HG03565 (cell line): ENCODE measurements around the gene GNB3.

Experiments
- ATAC-seq: cut with Tn5 transposase; IDR thresholded peaks from one replicate; pipeline ENCODE4 v1.9.1; 2021; ENCODE audit warnings: mild to moderate bottlenecking, moderate library complexity; ENCODE audit not compliant: unreplicated experiment

GNB3 gene

GRCh38 chr12:6840761-6841515, at the start of gene GNB3:
Gene GNB3 (plus strand): TSS chr12:6840925. CDS start chr12:6841288, 363 bp downstream.
- no peak for ATAC-seq

DNA sequence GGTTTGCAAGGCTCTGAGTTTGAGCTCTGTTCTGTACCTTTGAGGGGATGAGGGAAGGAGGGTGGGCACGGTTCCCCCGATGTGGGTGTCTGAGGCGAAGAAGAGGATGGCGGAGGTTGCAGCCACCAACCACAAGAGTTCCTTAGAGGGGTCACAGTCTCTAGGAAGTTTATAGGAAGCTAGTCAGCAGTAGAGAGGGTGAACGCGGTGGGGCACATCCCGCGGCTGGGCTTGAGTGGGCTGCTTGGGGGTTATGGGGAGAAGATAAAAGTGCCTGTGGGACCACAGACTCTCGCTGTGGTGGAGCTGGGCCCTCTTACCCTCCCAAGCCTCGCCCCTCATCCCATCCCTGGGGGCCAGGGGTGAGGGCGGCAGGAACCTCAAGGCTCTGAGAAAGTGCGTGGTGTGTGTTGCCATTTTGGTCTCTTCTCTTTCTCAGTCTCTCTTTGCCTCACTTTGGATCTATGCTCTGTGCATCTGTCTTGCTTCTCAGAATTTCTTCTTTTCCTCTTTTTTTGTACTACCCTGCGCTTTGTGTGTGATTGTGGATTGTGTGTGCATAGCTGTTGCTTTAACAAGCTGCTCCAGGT, 48.7 kb upstream of the GNB3 start:
- ATAC-seq = no peak

DNA sequence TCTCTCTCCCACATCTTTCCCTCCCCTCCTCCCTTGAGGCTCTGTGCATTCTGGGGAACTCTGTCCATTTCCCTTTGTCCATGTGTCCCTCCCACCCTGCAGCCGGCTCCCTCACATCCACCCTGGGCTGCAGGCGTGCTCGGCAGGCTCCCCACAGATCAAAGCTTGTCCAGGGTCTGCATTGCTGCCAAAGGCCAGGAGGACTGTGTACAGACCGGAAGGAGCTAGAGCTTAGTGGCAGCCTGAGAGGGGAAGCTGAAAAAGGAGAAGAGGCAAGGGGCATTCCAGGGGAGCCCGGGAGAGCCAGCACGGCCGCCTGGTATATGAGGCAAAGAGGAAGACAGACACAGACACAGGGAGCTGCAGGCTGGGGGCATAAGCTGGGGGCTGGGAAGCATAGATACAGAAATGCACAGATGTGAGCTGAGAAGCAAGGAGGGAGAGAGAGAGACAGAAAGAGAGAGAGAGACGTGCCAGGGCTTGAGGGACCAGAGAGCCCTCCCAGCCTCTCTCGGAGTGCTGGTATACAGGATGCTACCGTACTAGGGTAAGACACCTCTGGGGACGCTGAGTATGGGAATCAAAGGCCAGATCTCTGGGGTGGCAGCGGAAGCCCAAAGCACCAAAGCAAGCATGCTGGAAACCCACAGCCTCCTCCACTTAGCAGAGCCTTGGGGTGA, 48.1 kb upstream of the GNB3 start:
- ATAC-seq = no peak

GRCh38 chr12:6795088-6795487, 45.6 kb upstream of the GNB3 start:
- no peak for ATAC-seq

GRCh38 chr12:6796576-6796975, 44.1 kb upstream of the GNB3 start:
- ATAC-seq = no peak

DNA sequence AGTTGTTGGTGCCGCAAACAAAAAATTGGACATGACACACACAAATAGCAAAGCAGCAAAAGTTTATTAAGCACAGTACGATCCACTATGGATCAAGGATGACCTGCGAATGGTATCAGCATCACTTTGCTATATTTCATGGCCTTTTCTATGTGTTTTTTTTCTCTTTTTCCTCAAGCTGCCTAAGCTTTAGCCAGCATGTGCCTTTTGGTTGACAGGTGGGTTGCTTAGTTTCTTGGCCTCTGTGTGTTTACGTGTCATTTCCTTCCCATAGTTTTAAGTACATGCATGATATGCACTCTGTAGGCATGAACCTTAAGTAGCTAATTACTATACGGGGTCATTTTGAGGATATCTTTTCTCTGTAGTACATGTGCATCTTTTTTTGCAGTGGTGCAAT, 41.6 kb upstream of the GNB3 start:
- ATAC-seq = no peak

DNA sequence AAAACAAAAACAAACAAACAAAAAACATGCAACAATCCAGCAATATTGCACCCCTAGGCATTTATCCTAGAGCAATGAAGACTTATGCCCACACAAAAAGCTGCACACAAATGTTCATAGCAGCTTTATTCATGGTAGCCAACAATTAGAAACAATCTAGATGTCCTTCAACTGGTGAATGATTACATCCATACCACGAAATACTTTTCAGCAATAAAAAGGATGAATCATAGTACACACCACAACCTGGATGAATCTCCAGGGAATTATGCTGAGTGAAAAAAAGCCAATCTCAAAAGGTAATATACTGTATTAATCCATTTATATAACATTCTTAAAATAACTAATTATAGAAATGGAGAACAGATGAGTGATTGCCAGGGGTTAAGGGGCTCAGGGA, 33.6 kb upstream of the GNB3 start:
- ATAC-seq = no peak

DNA sequence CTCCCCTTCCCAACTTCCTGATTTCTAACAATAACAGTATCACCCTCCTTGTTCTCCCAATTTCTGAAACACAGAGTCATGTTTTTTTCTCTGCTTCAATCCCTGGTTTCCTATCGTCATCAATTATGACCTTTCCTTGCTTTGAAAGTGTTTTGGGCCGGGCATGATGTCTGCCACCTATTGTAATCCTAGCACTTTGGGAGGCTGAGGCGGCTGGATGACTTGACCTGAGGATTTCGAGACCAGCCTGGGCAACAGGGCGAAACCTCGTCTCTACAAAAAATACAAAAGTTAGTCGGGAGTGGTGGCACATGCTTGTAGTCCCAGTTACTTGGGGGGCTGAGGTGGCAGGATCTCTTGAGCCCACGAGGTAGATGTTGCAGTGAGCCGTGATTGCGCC, 31.7 kb upstream of the GNB3 start:
- ATAC-seq = no peak

- no peak for ATAC-seq
Observed at GRCh38 chr12:6810758-6811157, 30.0 kb upstream of the GNB3 start.

GRCh38 chr12:6813363-6813762, 27.4 kb upstream of the GNB3 start:
- no peak for ATAC-seq

DNA sequence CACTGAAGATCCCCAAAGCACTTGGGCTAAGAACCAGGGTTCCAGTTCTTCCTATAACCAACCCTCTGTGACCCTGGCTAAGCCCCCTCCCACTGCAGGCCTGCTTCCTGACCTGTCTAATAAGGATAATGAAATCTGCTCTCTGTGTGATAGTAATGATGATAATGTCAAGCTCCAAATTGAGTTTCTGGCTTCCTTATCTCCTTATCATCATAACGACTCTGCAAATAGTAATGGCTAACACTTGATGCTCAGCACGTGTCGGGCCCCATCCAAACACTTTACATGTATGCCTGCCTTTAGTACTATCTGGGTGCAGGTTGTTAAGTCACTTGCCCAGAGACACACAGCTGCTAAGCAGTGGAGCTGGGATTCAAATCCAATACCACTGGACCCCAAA, 24.1 kb upstream of the GNB3 start:
- no peak for ATAC-seq

GRCh38 chr12:6817098-6817497, 23.6 kb upstream of the GNB3 start:
- no peak for ATAC-seq

- ATAC-seq = no peak
Observed at GRCh38 chr12:6817662-6818157, 23.0 kb upstream of the GNB3 start.

DNA sequence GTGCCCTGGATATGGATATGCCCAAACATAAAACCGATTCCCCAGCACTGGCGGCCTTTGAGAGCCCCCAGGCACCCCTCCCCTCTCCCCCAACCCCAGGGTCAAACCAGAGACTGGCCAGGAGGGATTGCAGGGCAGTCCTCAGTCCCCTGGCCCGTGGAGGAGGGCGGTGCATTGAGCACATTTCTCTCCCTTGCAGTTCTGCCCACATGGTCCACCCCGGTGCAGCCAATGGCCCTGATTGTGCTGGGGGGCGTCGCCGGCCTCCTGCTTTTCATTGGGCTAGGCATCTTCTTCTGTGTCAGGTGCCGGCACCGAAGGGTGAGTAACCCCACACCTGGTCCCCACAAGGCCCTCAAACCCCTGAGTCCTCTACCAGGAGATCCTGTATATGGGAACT, 22.5 kb upstream of the GNB3 start:
- ATAC-seq = no peak

GRCh38 chr12:6818645-6819044, 22.1 kb upstream of the GNB3 start:
- no peak for ATAC-seq

- ATAC-seq = no peak
Observed at GRCh38 chr12:6819106-6820030, 21.4 kb upstream of the GNB3 start.

DNA sequence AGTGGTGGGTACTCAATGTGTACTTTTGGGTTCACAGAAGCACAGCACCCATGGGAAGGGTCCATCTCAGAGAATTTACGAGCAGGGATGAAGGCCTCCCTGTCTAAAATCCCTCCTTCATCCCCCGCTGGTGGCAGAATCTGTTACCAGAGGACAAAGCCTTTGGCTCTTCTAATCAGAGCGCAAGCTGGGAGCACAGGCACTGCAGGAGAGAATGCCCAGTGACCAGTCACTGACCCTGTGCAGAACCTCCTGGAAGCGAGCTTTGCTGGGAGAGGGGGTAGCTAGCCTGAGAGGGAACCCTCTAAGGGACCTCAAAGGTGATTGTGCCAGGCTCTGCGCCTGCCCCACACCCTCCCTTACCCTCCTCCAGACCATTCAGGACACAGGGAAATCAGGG, 20.6 kb upstream of the GNB3 start:
- no peak for ATAC-seq

DNA sequence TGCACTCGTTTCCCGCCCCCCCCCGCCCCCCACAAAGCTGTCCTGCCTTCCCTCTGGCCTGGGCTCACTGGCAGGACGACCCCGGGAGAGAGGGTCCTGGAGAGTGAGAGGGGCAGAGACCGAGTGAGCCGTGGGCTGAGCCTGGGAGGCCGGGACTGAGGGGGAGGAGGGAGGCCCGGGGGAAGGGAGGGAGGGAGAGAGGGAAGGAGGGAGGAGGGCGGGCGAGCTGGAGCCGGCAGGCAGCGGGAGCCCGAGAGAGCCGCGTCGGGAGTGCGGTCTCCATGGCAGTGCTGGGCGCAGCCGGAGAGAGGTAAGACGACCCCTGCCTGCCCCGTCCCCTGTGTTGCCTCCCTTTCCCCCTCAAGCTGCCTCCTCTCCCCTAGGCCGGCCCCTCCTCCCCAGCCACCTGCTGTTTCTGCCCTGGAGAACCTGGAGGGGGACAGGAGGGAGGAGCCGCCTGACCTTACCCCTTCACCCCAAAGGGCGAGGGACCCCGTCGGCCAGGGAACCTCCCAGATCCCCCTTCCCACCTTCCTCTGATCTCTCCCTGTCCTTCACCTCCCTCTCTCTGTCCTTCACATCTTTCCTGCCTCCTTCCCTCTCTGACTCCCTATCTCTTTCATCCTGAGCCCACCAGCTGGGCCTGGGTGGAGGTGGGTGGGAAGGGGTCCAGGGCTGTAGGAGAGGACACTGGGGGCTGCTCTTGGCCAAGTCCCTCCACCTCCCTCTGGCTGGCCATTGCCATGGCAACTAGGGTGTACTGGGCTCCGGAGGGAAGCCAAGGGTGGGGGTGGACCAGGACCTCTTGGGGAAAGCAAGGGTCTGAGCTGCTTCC, 18.9 kb upstream of the GNB3 start, which contains the start of gene GPR162:
GPR162 (plus strand) TSS at position 231 of the 835 bp plus-strand sequence. CDS start 2,078 bp downstream, outside the sequence.
- ATAC-seq = no peak

GRCh38 chr12:6822426-6823135, 18.1 kb upstream of the GNB3 start:
- ATAC-seq = no peak
